Neuronal stem cell (in vitro differentiated cells): ENCODE measurements around the gene RASGRF1.
A peak's percentile ranks its signal among the peaks of the same experiment; 100 is the strongest.

Experiments used
- DNase-seq: peaks from one replicate; pipeline ENCODE4 v3.0.0-alpha.2; 2013; ENCODE audit warnings: low spot score
- H2AFZ ChIP-seq: one replicate; pipeline ENCODE4 v1.6.1; 2013; ENCODE audit warnings: mild to moderate bottlenecking, low read length, inconsistent platforms
- H2AK5ac ChIP-seq: 2 replicates; pipeline ENCODE4 v1.6.1; 2013; ENCODE audit warnings: low read depth, mild to moderate bottlenecking, inconsistent platforms, low read length, moderate library complexity, mixed read lengths
- H2BK120ac ChIP-seq: 2 replicates; pipeline ENCODE4 v1.6.1; 2013; ENCODE audit warnings: low read depth, mild to moderate bottlenecking, inconsistent platforms, low read length, moderate library complexity, mixed read lengths
- H2BK12ac ChIP-seq: one replicate; pipeline ENCODE4 v1.6.1; 2013; ENCODE audit warnings: low read length, inconsistent platforms
- H2BK15ac ChIP-seq: 2 replicates; pipeline ENCODE4 v1.6.1; 2013; ENCODE audit warnings: mild to moderate bottlenecking, low read length, inconsistent platforms, mixed read lengths
- H2BK5ac ChIP-seq: one replicate; pipeline ENCODE4 v1.6.1; 2013; ENCODE audit warnings: inconsistent platforms, mild to moderate bottlenecking, low read length, moderate library complexity
- H3K14ac ChIP-seq: one replicate; pipeline ENCODE4 v1.6.1; 2013; ENCODE audit warnings: low read length, inconsistent platforms
- H3K18ac ChIP-seq: 2 replicates; pipeline ENCODE4 v1.6.1; 2013; ENCODE audit warnings: low read length, inconsistent platforms
- H3K23ac ChIP-seq: 2 replicates; pipeline ENCODE4 v1.6.1; 2013; ENCODE audit warnings: low read depth, mild to moderate bottlenecking, mixed read lengths, low read length, inconsistent platforms; ENCODE audit not compliant: poor library complexity
- H3K27ac ChIP-seq: replicated peaks from 3 replicates; pipeline ENCODE4 v1.5.1; 2013; ENCODE audit warnings: low read length, inconsistent platforms
- H3K27me3 ChIP-seq, 3 experiments: 2 replicates each; pipeline ENCODE4 v1.6.1; 2013; ENCODE audit warnings: low read length in 3 of 3, mild to moderate bottlenecking in 2 of 3, inconsistent platforms in 1 of 3, low read depth in 1 of 3, mixed read lengths in 1 of 3, moderate library complexity in 1 of 3; ENCODE audit not compliant: control insufficient read depth in 3 of 3, insufficient read depth in 3 of 3
- H3K36me3 ChIP-seq, 2 donors: replicated peaks in 1 of 2; 2 replicates each; pipeline ENCODE4 v1.6.1; 2013; ENCODE audit warnings: low read length in 2 of 2; ENCODE audit not compliant: control insufficient read depth in 2 of 2, insufficient read depth in 2 of 2
- H3K4ac ChIP-seq: 2 replicates; pipeline ENCODE4 v1.6.1; 2013; ENCODE audit warnings: inconsistent platforms, mild to moderate bottlenecking, low read length, moderate library complexity
- H3K4me1 ChIP-seq, 2 donors: 1 replicate in 1 of 2; 2 replicates in 1 of 2; pipeline ENCODE4 v1.6.1; 2013; ENCODE audit warnings: low read length in 2 of 2, low read depth in 1 of 2; ENCODE audit not compliant: control insufficient read depth in 2 of 2, insufficient read depth in 1 of 2
- H3K4me2 ChIP-seq: one replicate; pipeline ENCODE4 v1.6.1; 2013; ENCODE audit warnings: mild to moderate bottlenecking, low read length, inconsistent platforms; ENCODE audit not compliant: insufficient read depth, poor library complexity, severe bottlenecking
- H3K4me3 ChIP-seq, 2 donors: 2 replicates each; pipeline ENCODE4 v1.5.1; 2013; ENCODE audit warnings: low read length in 2 of 2, mild to moderate bottlenecking in 2 of 2, inconsistent platforms in 1 of 2, moderate library complexity in 1 of 2
- H3K79me1 ChIP-seq: one replicate; pipeline ENCODE4 v1.6.1; 2013; ENCODE audit warnings: low read depth, mild to moderate bottlenecking, inconsistent platforms, low read length, moderate library complexity
- H3K9ac ChIP-seq: one replicate; pipeline ENCODE4 v1.6.1; 2013; ENCODE audit warnings: mild to moderate bottlenecking, low read depth, low read length, inconsistent platforms; ENCODE audit not compliant: poor library complexity
- H3K9me3 ChIP-seq, 2 donors: replicated peaks in 1 of 2; 2 replicates each; pipeline versions ENCODE3 to v1.6.1; 2013; ENCODE audit warnings: low read length in 2 of 2, mild to moderate bottlenecking in 2 of 2, inconsistent platforms in 1 of 2, low read depth in 1 of 2, mixed read lengths in 1 of 2, moderate library complexity in 1 of 2; ENCODE audit not compliant: control insufficient read depth in 2 of 2, insufficient read depth in 1 of 2
- H4K8ac ChIP-seq: one replicate; pipeline ENCODE4 v1.6.1; 2013; ENCODE audit warnings: low read depth, mild to moderate bottlenecking, inconsistent platforms, low read length, moderate library complexity
- H4K91ac ChIP-seq: one replicate; pipeline ENCODE4 v1.6.1; 2013; ENCODE audit warnings: low read length, low read depth, mild to moderate bottlenecking, inconsistent platforms; ENCODE audit not compliant: poor library complexity
- WGBS, 2 donors: extraction: QIAGEN DNeasy Blood & Tissue Kit; methylation state at CpG; one replicate each; pipeline ENCODE4 v1.1.7; 2013; ENCODE audit warnings: missing lambda C conversion rate in 2 of 2, mixed read lengths in 1 of 2; ENCODE audit not compliant: insufficient read length in 2 of 2, insufficient replicate concordance in 1 of 2; ENCODE audit errors: extremely low coverage in 2 of 2; 5-methylcytosine and 5-hydroxymethylcytosine counted together

Gene RASGRF1

GRCh38 chr15:78998526-78998925 is 92.1 kb downstream of the RASGRF1 start:
- Histone ChIP-seq H3K14ac (no peak overlapping the region), H3K9me3 (no peaks in the 10 kb centered on the region), H3K79me1 (peaks cover 2% of the 10 kb centered on the region), H3K18ac (no peak overlapping the region), H2BK5ac (no peak overlapping the region), H3K4ac (no peak overlapping the region), H3K27ac (no peak overlapping the region), H2BK12ac (peak overlapping the region; percentile 79), H4K91ac (no peak overlapping the region), H2AFZ (no peak overlapping the region), H3K36me3 (no peaks in the 10 kb centered on the region), H3K23ac (no peak overlapping the region), H2AK5ac (no peak overlapping the region), H4K8ac (no peak overlapping the region), H3K4me2 (no peak overlapping the region), H3K9ac (no peak overlapping the region), H3K27me3 (peaks cover 0 to 2% (median 0%) of the 10 kb centered on the region in 3 experiments), H2BK120ac (no peak overlapping the region), H3K4me1 (peaks cover 24 to 28% of the 10 kb centered on the region in 2 donors), H2BK15ac (peak overlapping the region; percentile 0), H3K4me3 (no peak overlapping the region)
- no peak for DNase-seq
- no CpG with 5 or more reads among the region's 8 CpGs for WGBS, 2 donors

GRCh38 chr15:78997981-78998499 is 92.5 kb downstream of the RASGRF1 start:
- H2BK12ac ChIP-seq = no peak overlapping the region
- no peak overlapping the region for H3K9ac ChIP-seq
- H3K4ac ChIP-seq = no peak overlapping the region
- H3K4me3 ChIP-seq = no peak overlapping the region
- peaks cover 2% of the 10 kb centered on the region for H3K79me1 ChIP-seq
- no peak overlapping the region for H2BK15ac ChIP-seq
- peaks cover 0 to 2% (median 0%) of the 10 kb centered on the region in 3 experiments for H3K27me3 ChIP-seq
- no peak overlapping the region for H3K18ac ChIP-seq
- H2BK120ac ChIP-seq = no peak overlapping the region
- no peak overlapping the region for H3K4me2 ChIP-seq
- no peak overlapping the region for H3K14ac ChIP-seq
- H3K9me3 ChIP-seq = no peaks in the 10 kb centered on the region
- H4K8ac ChIP-seq = no peak overlapping the region
- H2AFZ ChIP-seq = no peak overlapping the region
- H2BK5ac ChIP-seq = no peak overlapping the region
- H4K91ac ChIP-seq = no peak overlapping the region
- H2AK5ac ChIP-seq = no peak overlapping the region
- H3K4me1 ChIP-seq = peaks cover 24 to 28% of the 10 kb centered on the region in 2 donors
- no peak overlapping the region for H3K27ac ChIP-seq
- no CpG with 5 or more reads among the region's 8 CpGs for WGBS, 2 donors
- no peak overlapping the region for H3K23ac ChIP-seq
- DNase-seq = no peak
- H3K36me3 ChIP-seq = no peaks in the 10 kb centered on the region

- no peak overlapping the region for H3K4me2 ChIP-seq
- no CpG with 5 or more reads among the region's 6 CpGs for WGBS, 2 donors
- no peak overlapping the region for H4K8ac ChIP-seq
Measured at GRCh38 chr15:78996894-78997275, 93.7 kb downstream of the RASGRF1 start.

GRCh38 chr15:78995921-78996893 is 94.4 kb downstream of the RASGRF1 start:
- Histone ChIP-seq H3K23ac (peak overlapping the region; percentile 58), H2BK12ac (peak overlapping the region; percentile 69), H2BK5ac (no peak overlapping the region), H4K91ac (no peak overlapping the region), H3K27me3 (peaks cover 0 to 2% (median 0%) of the 10 kb centered on the region in 3 experiments), H3K9me3 (no peaks in the 10 kb centered on the region), H2AFZ (peak overlapping the region; percentile 67), H3K18ac (peak overlapping the region; percentile 76), H2BK15ac (peak overlapping the region; percentile 0), H3K14ac (peak overlapping the region; percentile 67), H3K27ac (no peak overlapping the region), H3K4ac (no peak overlapping the region), H3K79me1 (peaks cover 2% of the 10 kb centered on the region), H4K8ac (no peak overlapping the region), H3K9ac (peak overlapping the region; percentile 34), H3K4me1 (peaks cover 24 to 28% of the 10 kb centered on the region in 2 donors), H2BK120ac (no peak overlapping the region), H3K4me2 (no peak overlapping the region), H3K4me3 (no peak overlapping the region), H2AK5ac (peak overlapping the region; percentile 83), H3K36me3 (no peaks in the 10 kb centered on the region)
- DNase-seq = no peak
- no CpG with 5 or more reads among the region's 22 CpGs for WGBS, 2 donors

More at GRCh38 chr15:78996894-78997275, 93.7 kb downstream of the RASGRF1 start:
- Histone ChIP-seq H3K18ac (no peak overlapping the region), H3K27ac (no peak overlapping the region), H3K14ac (no peak overlapping the region), H3K4me3 (no peak overlapping the region), H2BK15ac (no peak overlapping the region), H3K4me1 (peaks cover 24 to 28% of the 10 kb centered on the region in 2 donors), H2BK12ac (no peak overlapping the region), H2AFZ (peak overlapping the region; percentile 67), H2BK120ac (no peak overlapping the region), H3K23ac (no peak overlapping the region), H3K9me3 (no peaks in the 10 kb centered on the region), H3K79me1 (peaks cover 2% of the 10 kb centered on the region), H2BK5ac (no peak overlapping the region), H3K36me3 (no peaks in the 10 kb centered on the region), H3K9ac (no peak overlapping the region), H3K4ac (no peak overlapping the region), H4K91ac (no peak overlapping the region), H3K27me3 (peaks cover 0 to 2% (median 0%) of the 10 kb centered on the region in 3 experiments), H2AK5ac (peak overlapping the region; percentile 83)
- no peak for DNase-seq
